ENCODE data around the gene PALD1. TPM values are rescaled to one million over a fixed set of nuclear protein-coding genes. Genes with fewer than 3 reads are reported as not detected.

The PALD1 gene
- total and polyA plus RNA-seq, 2 of the 13 experiments (the other 11 are each of a cell fraction or from before 2014, with no cell fraction given): 0.07 to 0.09 TPM

DNA sequence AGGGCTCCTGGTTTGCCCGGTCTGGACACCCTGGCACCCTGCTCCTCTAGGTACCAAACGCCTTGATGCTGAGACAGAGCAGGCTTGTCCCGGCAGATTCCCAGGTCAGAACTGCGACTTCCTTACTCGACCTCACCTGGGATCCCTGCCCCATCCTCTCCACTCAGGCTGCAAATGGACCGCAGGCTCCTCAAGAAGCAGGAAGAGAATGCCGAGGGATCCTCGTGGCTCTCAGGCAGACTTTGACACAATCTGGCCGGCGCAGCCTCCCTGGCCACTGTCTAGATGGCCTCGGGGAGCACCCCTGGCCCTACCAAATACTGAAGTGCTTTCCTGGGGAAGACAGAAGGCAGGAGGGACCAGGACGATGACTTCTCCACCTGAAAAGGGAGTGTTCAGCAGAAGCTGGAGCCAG lies 36.7 kb upstream of the PALD1 start:
- intact Hi-C loops (cut with micrococcal nuclease; ENCODE audit: unreplicated experiment) (no loop called here), in situ Hi-C loops (cut with HindIII; ENCODE audit: extremely low pct_ligation_motif_present, low pct_unique_long_range_greater_than_20kb) (no loop called here)
- Histone ChIP-seq H3K4me2 (ENCODE audit: low read depth, low read length) (peak overlapping the region; percentile 21; the same call in 1 of the 2 replicates), H3K9me3 (ENCODE audit: low read length) (no peaks in the 10 kb centered on the region), H2AFZ (ENCODE audit: low read length) (no peak overlapping the region), H3K9ac (ENCODE audit: insufficient read depth, low read depth, low read length) (no peak overlapping the region), H3K4me1 (ENCODE audit: insufficient read depth, low read length) (peaks cover 53% of the 10 kb centered on the region), H3K79me2 (ENCODE audit: insufficient read depth, low read length) (no peaks in the 10 kb centered on the region), H4K20me1 (ENCODE audit: insufficient read depth, low read length) (no peaks in the 10 kb centered on the region), H3K36me3 (replicated peaks in 1 of 2; ENCODE audit: control insufficient read depth in 1 of 2, insufficient read depth in 2 of 2, low read length in 2 of 2) (no peaks in the 10 kb centered on the region), H3K4me3 (replicated peaks in 1 of 3; ENCODE audit: insufficient read depth in 1 of 3, low read depth in 2 of 3, low read length in 3 of 3) (no peak overlapping the region), H3K27me3 (ENCODE audit: control insufficient read depth in 1 of 2, insufficient read depth in 2 of 2, low read length in 2 of 2) (no peaks in the 10 kb centered on the region), H3K27ac (ENCODE audit: extremely low read length, insufficient read depth, low read length) (no peak overlapping the region)
- DNase-seq (ENCODE audit: low spot score) (no peak), FAIRE-seq (no peak), ATAC-seq (peak; percentile 25)
- POLR2A ChIA-PET: interaction anchor here (0.7 to 1.7 kb wide), 4 partner anchors 8 to 208 kb away, joined by 3 to 8 read pairs (median 6); no protein-coding TSS in a partner anchor
- TF ChIP-seq, protein P1, sequence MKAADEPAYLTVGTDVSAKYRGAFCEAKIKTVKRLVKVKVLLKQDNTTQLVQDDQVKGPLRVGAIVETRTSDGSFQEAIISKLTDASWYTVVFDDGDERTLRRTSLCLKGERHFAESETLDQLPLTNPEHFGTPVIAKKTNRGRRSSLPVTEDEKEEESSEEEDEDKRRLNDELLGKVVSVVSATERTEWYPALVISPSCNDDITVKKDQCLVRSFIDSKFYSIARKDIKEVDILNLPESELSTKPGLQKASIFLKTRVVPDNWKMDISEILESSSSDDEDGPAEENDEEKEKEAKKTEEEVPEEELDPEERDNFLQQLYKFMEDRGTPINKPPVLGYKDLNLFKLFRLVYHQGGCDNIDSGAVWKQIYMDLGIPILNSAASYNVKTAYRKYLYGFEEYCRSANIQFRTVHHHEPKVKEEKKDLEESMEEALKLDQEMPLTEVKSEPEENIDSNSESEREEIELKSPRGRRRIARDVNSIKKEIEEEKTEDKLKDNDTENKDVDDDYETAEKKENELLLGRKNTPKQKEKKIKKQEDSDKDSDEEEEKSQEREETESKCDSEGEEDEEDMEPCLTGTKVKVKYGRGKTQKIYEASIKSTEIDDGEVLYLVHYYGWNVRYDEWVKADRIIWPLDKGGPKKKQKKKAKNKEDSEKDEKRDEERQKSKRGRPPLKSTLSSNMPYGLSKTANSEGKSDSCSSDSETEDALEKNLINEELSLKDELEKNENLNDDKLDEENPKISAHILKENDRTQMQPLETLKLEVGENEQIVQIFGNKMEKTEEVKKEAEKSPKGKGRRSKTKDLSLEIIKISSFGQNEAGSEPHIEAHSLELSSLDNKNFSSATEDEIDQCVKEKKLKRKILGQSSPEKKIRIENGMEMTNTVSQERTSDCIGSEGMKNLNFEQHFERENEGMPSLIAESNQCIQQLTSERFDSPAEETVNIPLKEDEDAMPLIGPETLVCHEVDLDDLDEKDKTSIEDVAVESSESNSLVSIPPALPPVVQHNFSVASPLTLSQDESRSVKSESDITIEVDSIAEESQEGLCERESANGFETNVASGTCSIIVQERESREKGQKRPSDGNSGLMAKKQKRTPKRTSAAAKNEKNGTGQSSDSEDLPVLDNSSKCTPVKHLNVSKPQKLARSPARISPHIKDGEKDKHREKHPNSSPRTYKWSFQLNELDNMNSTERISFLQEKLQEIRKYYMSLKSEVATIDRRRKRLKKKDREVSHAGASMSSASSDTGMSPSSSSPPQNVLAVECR (CRISPR knock-in tag; IDR thresholded peaks at IDR 0.05; ENCODE audit: borderline replicate concordance): 0 out of 2 replicates have a peak, but pooled peaks have one; percentile 17
- TF ChIP-seq ZNF557 (CRISPR knock-in tag; IDR thresholded peaks at IDR 0.05) (no peak), TCF12 (IDR thresholded peaks at IDR 0.05) (no peak), TCF12 (CRISPR knock-in tag; IDR thresholded peaks at IDR 0.05) (0 out of 2 replicates have a peak, but pooled peaks have one; percentile 21), CC2D1A (CRISPR knock-in tag; IDR thresholded peaks at IDR 0.05) (no peak), BORCS8-MEF2B (CRISPR knock-in tag; IDR thresholded peaks at IDR 0.05) (0 out of 2 replicates have a peak, but pooled peaks have one; percentile 9), ERF (CRISPR knock-in tag; IDR thresholded peaks at IDR 0.05) (no peak)
- TF ChIP-seq, protein P2, sequence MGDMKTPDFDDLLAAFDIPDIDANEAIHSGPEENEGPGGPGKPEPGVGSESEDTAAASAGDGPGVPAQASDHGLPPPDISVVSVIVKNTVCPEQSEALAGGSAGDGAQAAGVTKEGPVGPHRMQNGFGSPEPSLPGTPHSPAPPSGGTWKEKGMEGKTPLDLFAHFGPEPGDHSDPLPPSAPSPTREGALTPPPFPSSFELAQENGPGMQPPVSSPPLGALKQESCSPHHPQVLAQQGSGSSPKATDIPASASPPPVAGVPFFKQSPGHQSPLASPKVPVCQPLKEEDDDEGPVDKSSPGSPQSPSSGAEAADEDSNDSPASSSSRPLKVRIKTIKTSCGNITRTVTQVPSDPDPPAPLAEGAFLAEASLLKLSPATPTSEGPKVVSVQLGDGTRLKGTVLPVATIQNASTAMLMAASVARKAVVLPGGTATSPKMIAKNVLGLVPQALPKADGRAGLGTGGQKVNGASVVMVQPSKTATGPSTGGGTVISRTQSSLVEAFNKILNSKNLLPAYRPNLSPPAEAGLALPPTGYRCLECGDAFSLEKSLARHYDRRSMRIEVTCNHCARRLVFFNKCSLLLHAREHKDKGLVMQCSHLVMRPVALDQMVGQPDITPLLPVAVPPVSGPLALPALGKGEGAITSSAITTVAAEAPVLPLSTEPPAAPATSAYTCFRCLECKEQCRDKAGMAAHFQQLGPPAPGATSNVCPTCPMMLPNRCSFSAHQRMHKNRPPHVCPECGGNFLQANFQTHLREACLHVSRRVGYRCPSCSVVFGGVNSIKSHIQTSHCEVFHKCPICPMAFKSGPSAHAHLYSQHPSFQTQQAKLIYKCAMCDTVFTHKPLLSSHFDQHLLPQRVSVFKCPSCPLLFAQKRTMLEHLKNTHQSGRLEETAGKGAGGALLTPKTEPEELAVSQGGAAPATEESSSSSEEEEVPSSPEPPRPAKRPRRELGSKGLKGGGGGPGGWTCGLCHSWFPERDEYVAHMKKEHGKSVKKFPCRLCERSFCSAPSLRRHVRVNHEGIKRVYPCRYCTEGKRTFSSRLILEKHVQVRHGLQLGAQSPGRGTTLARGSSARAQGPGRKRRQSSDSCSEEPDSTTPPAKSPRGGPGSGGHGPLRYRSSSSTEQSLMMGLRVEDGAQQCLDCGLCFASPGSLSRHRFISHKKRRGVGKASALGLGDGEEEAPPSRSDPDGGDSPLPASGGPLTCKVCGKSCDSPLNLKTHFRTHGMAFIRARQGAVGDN (CRISPR knock-in tag; IDR thresholded peaks at IDR 0.05): peak; percentile 15; the same call in 1 of the 2 replicates
- TF ChIP-seq, protein P3, sequence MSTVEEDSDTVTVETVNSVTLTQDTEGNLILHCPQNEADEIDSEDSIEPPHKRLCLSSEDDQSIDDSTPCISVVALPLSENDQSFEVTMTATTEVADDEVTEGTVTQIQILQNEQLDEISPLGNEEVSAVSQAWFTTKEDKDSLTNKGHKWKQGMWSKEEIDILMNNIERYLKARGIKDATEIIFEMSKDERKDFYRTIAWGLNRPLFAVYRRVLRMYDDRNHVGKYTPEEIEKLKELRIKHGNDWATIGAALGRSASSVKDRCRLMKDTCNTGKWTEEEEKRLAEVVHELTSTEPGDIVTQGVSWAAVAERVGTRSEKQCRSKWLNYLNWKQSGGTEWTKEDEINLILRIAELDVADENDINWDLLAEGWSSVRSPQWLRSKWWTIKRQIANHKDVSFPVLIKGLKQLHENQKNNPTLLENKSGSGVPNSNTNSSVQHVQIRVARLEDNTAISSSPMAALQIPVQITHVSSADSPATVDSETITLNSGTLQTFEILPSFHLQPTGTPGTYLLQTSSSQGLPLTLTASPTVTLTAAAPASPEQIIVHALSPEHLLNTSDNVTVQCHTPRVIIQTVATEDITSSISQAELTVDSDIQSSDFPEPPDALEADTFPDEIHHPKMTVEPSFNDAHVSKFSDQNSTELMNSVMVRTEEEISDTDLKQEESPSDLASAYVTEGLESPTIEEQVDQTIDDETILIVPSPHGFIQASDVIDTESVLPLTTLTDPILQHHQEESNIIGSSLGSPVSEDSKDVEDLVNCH (CRISPR knock-in tag; IDR thresholded peaks at IDR 0.05): no peak
- no TSS peak for BruUV-seq (replicated peaks)
- WGBS (ENCODE audit: low lambda C conversion rate): 24% methylated on average over 5 of the region's 12 CpGs
- CTCF ChIA-PET (ENCODE audit: low intra/inter-chr PET ratio, low total read pairs): no interaction called here

Measured in HepG2 (cell line).